GM19372 (cell line): Measurements from ENCODE around the gene UBE2D3.

ENCODE experiments used
- ATAC-seq: cut with Tn5 transposase; IDR thresholded peaks from one replicate; pipeline ENCODE4 v1.9.1; 2021; ENCODE audit warnings: mild to moderate bottlenecking, low read depth, moderate library complexity; ENCODE audit not compliant: unreplicated experiment

Gene UBE2D3

GRCh38 chr4:102799816-102800215, 27.5 kb downstream of the UBE2D3 start:
- ATAC-seq = no peak

GRCh38 chr4:102794999-102795398, 32.4 kb downstream of the UBE2D3 start:
- no peak for ATAC-seq

- no peak for ATAC-seq
Measured at GRCh38 chr4:102792361-102792936, 34.9 kb downstream of the UBE2D3 start.

GRCh38 chr4:102791318-102791835, 36.0 kb downstream of the UBE2D3 start:
- no peak for ATAC-seq

GRCh38 chr4:102789317-102789717, 38.0 kb downstream of the UBE2D3 start:
- no peak for ATAC-seq

GRCh38 chr4:102787944-102788343, 39.4 kb downstream of the UBE2D3 start:
- no peak for ATAC-seq

GRCh38 chr4:102787096-102787881, 40.1 kb downstream of the UBE2D3 start:
- ATAC-seq = no peak

- ATAC-seq = no peak
Measured at GRCh38 chr4:102786279-102786678, 41.1 kb downstream of the UBE2D3 start.

GRCh38 chr4:102783006-102783405, 44.3 kb downstream of the UBE2D3 start:
- ATAC-seq = no peak

- no peak for ATAC-seq
Measured at GRCh38 chr4:102781570-102781969, 45.8 kb downstream of the UBE2D3 start.

GRCh38 chr4:102780476-102781144, 46.7 kb downstream of the UBE2D3 start:
- ATAC-seq = no peak

GRCh38 chr4:102779204-102779603, 48.1 kb downstream of the UBE2D3 start:
- ATAC-seq = no peak

- no peak for ATAC-seq
Measured at GRCh38 chr4:102778720-102779119, 48.6 kb downstream of the UBE2D3 start.

GRCh38 chr4:102775805-102776204, 51.5 kb downstream of the UBE2D3 start:
- ATAC-seq = no peak

GRCh38 chr4:102774254-102774653, 53.1 kb downstream of the UBE2D3 start:
- ATAC-seq = no peak

- no peak for ATAC-seq
Measured at GRCh38 chr4:102772738-102773340, 54.5 kb downstream of the UBE2D3 start.

- ATAC-seq = no peak
Measured at GRCh38 chr4:102764901-102765300, 62.5 kb downstream of the UBE2D3 start.

- ATAC-seq = no peak
Measured at GRCh38 chr4:102761906-102762305, 65.4 kb downstream of the UBE2D3 start.

GRCh38 chr4:102761296-102761701, 66.1 kb downstream of the UBE2D3 start:
- ATAC-seq = peak; percentile 20

GRCh38 chr4:102760645-102761295, 66.6 kb downstream of the UBE2D3 start, which contains the start of gene MANBA:
Gene MANBA (minus strand): TSS chr4:102760968. CDS start chr4:102760894, 74 bp downstream.
- ATAC-seq = peak; percentile 89
